Keratinocyte (primary cell): Measurements from ENCODE around the gene PRMT2.

Experiments used
- CTCF ChIP-seq, 3 experiments: IDR thresholded peaks in 1 of 3; conservative IDR thresholded peaks in 1 of 3; optimal IDR thresholded peaks in 1 of 3; 2 replicates in 2 of 3; 3 replicates in 1 of 3; pipeline versions ENCODE3 to v1.5.1; 2011; ENCODE audit warnings: low read length in 3 of 3, mild to moderate bottlenecking in 3 of 3, moderate library complexity in 2 of 3, control low read depth in 1 of 3, inconsistent platforms in 1 of 3; ENCODE audit not compliant: insufficient read depth in 2 of 3; ENCODE audit errors: extremely low read depth in 1 of 3
- EZH2 ChIP-seq: IDR thresholded peaks from one replicate; pipeline ENCODE4 v1.6.1; 2012; ENCODE audit warnings: inconsistent platforms, mild to moderate bottlenecking, low read length, moderate library complexity

- TF ChIP-seq CTCF (optimal IDR thresholded peaks at IDR 0.05 in 1 of 3, IDR thresholded peaks at IDR 0.05 in 1 of 3, conservative IDR thresholded peaks at IDR 0.05 in 1 of 3; ENCODE audit: extremely low read depth in 1 of 3, insufficient read depth in 2 of 3, low read length in 3 of 3) (no peak), EZH2 (no peak)
Measured at GRCh38 chr21:46607636-46608035, 27.8 kb upstream of the PRMT2 start.
